Kidney epithelial cell (primary cell): ENCODE data around the gene FLT3. TPM values are rescaled to one million over a fixed set of nuclear protein-coding genes. Genes with fewer than 3 reads are reported as not detected.
"Not testable (repeated sequence)": the region's sequence is repeated elsewhere in the genome, so short reads cannot be mapped to it uniquely, and the experiment has no call there.

Source experiments
- DNase-seq: peaks from one replicate; pipeline ENCODE4 v3.0.0-alpha.2; 2010; ENCODE audit warnings: low read depth
- H3K27me3 ChIP-seq: 2 replicates; pipeline ENCODE4 v1.6.0; 2011; ENCODE audit warnings: low read length; ENCODE audit not compliant: control insufficient read depth, insufficient read depth
- H3K36me3 ChIP-seq: 2 replicates; pipeline ENCODE4 v1.5.1; 2011; ENCODE audit warnings: low read length; ENCODE audit not compliant: control insufficient read depth, insufficient read depth
- H3K4me3 ChIP-seq: 2 replicates; pipeline ENCODE4 v1.5.1; 2011; ENCODE audit warnings: low read depth, mild to moderate bottlenecking, control low read depth, low read length
- total RNA-seq: library from RNA; depleted of rRNA; stranded (reverse); fragments of >200 nt; gene quantifications from 2 replicates; pipeline ENCODE4 v1.2.3, GENCODE V29; 2015
- TF ChIP-seq, protein P1 (sequence below): IDR thresholded peaks from 2 replicates; pipeline ENCODE4 v1.5.1; 2011; ENCODE audit warnings: mild to moderate bottlenecking, moderate library complexity, low read length, control low read depth, inconsistent platforms; ENCODE audit not compliant: insufficient read depth, poor library complexity, severe bottlenecking

The FLT3 gene
- total RNA-seq, 1 donor from 2014 or later = 0.88 TPM

- no peak for DNase-seq
- Histone ChIP-seq H3K36me3 (no peaks in the 10 kb centered on the region), H3K4me3 (no peak overlapping the region), H3K27me3 (peaks cover 91% of the 10 kb centered on the region)
- TF ChIP-seq, protein P1, sequence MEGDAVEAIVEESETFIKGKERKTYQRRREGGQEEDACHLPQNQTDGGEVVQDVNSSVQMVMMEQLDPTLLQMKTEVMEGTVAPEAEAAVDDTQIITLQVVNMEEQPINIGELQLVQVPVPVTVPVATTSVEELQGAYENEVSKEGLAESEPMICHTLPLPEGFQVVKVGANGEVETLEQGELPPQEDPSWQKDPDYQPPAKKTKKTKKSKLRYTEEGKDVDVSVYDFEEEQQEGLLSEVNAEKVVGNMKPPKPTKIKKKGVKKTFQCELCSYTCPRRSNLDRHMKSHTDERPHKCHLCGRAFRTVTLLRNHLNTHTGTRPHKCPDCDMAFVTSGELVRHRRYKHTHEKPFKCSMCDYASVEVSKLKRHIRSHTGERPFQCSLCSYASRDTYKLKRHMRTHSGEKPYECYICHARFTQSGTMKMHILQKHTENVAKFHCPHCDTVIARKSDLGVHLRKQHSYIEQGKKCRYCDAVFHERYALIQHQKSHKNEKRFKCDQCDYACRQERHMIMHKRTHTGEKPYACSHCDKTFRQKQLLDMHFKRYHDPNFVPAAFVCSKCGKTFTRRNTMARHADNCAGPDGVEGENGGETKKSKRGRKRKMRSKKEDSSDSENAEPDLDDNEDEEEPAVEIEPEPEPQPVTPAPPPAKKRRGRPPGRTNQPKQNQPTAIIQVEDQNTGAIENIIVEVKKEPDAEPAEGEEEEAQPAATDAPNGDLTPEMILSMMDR = no peak
Measured at GRCh38 chr13:27965740-27966640, 134.4 kb downstream of the FLT3 start.

DNA sequence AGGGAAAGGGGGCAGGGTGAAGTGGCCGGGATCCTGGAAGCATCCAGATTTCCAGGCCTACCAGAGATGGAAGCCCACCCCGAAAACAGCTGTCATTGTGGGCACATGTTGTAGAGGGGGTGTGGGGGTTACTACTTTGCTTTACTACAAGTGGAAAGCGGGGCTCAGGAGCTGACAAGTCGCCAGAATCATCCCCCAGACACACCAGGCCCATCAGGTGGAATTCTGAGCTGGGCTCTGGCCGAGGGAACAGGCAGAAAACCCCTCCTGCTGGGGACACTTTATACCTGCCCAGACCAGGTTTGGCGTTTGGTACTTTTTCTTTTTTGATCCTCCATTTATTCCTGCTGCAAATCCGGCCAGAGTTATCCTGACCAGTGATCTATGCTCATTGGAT is 135.0 kb downstream of the FLT3 start:
- TF ChIP-seq, protein P1 = no peak
- Histone ChIP-seq H3K36me3 (no peaks in the 10 kb centered on the region), H3K27me3 (peaks cover 91% of the 10 kb centered on the region), H3K4me3 (no peak overlapping the region)
- no peak for DNase-seq

- Histone ChIP-seq H3K27me3 (peaks cover 93% of the 10 kb centered on the region), H3K4me3 (no peak overlapping the region), H3K36me3 (no peaks in the 10 kb centered on the region)
- TF ChIP-seq, protein P1 = no peak
- no peak for DNase-seq
Measured at GRCh38 chr13:27964741-27965323, 135.5 kb downstream of the FLT3 start.

DNA sequence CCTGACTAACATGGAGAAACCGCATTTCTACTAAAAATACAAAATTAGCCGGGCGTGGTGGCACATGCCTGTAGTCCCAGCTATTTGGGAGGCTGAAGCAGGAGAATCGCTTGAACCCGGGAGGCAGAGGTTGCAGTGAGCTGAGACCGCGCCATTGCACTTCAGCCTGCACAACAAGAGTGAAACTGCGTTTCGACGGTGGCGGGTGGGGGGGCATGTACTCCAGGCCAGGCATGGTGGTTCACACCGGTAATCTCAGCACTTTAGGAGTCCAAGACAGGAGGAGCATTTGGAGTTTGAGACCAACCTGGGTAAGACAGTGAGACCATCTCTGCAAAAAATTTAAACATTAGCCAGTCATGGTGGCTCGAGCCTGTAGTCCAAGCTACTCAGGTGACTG is 136.2 kb downstream of the FLT3 start:
- not testable (repeated sequence) for H3K4me3 ChIP-seq, H3K36me3 ChIP-seq, DNase-seq
- H3K27me3 ChIP-seq = peaks cover 91% of the 10 kb centered on the region

GRCh38 chr13:27963491-27963890 is 136.9 kb downstream of the FLT3 start:
- no peak for DNase-seq
- H3K4me3 ChIP-seq = no peak overlapping the region
- TF ChIP-seq, protein P1 = no peak
- H3K27me3 ChIP-seq = peaks cover 89% of the 10 kb centered on the region
- H3K36me3 ChIP-seq = no peaks in the 10 kb centered on the region

DNA sequence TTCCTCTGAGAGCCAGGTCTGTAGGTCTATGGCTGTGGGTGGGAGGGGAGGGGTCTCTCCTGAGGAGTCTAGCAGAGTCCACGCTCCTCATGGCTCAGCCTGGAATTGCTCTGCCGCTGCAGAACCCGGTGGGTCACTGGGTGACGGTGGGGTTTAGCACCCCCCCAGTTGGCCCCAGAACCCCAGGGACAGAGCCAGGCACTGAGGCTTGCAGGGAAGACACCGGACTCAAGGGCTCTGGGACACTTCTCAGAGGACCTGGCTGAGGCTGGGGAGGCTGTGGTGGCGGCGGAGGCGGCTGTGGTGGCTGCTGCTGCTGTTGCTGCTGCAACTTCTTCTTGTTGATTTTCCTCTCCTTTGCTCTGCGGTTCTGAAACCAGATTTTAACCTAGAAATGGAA is 137.4 kb downstream of the FLT3 start:
- Histone ChIP-seq H3K4me3 (no peak overlapping the region), H3K36me3 (no peaks in the 10 kb centered on the region), H3K27me3 (peaks cover 84% of the 10 kb centered on the region)
- TF ChIP-seq, protein P1 = no peak
- no peak for DNase-seq
